CD4-positive, alpha-beta T cell treated with Interferon alpha-2 for 1 hour (primary cell): ENCODE data around the gene INKA1.
A peak's percentile ranks its signal among the peaks of the same experiment; 100 is the strongest.
"Not testable (repeated sequence)": the region's sequence is repeated elsewhere in the genome, so short reads cannot be mapped to it uniquely, and the experiment has no call there.

Source experiments
- DNase-seq, 2 donors: peaks; one replicate each; pipeline ENCODE4 v3.0.0-alpha.2; 2020 to 2022

Gene INKA1

GRCh38 chr3:49813497-49814174, 10.6 kb downstream of the INKA1 start, which contains the start of gene UBA7:
Gene UBA7, minus strand, starts transcription at chr3:49813953. Its CDS starts 166 bp downstream, at chr3:49813787.
- DNase-seq, result peak; percentile 41 to 59

- not testable (repeated sequence) for DNase-seq
Observed at GRCh38 chr3:49823131-49823530, 20.1 kb downstream of the INKA1 start.

GRCh38 chr3:49826016-49826415, 23.0 kb downstream of the INKA1 start:
- no peak for DNase-seq

- DNase-seq, result no peak
Observed at GRCh38 chr3:49831341-49831740, 28.3 kb downstream of the INKA1 start.

GRCh38 chr3:49839193-49839809, 36.2 kb downstream of the INKA1 start:
- DNase-seq, result peak; percentile 82 to 87

GRCh38 chr3:49840388-49840787, 37.3 kb downstream of the INKA1 start:
- DNase-seq, result no peak

GRCh38 chr3:49841126-49841696, 38.1 kb downstream of the INKA1 start:
- no peak for DNase-seq

- DNase-seq, result no peak
Observed at GRCh38 chr3:49841806-49842205, 38.7 kb downstream of the INKA1 start.

GRCh38 chr3:49842843-49843517, 39.9 kb downstream of the INKA1 start:
- no peak for DNase-seq

- no peak for DNase-seq
Observed at GRCh38 chr3:49844464-49845183, 41.6 kb downstream of the INKA1 start.

GRCh38 chr3:49845694-49846093, 42.6 kb downstream of the INKA1 start:
- no peak for DNase-seq
